CD4-positive, alpha-beta T cell (primary cell): ENCODE data around the gene GSK3A. TPM values are rescaled to one million over a fixed set of nuclear protein-coding genes. Genes with fewer than 3 reads are reported as not detected.
"Not testable (repeated sequence)": the region's sequence is repeated elsewhere in the genome, so short reads cannot be mapped to it uniquely, and the experiment has no call there.

Experiments used
- ATAC-seq: fragments of 200-7000 bp; cut with Tn5 transposase; one replicate; pipeline ENCODE4 v1.10.0; 2022; ENCODE audit warnings: mild to moderate bottlenecking; ENCODE audit not compliant: poor library complexity
- CTCF ChIA-PET: fragments of 350-600 bp; sonication (Branson Sonifier 250); formaldehyde crosslinking; loops from one replicate; lab custom pipeline; 2021; ENCODE audit warnings: antibody characterized with exemption, inconsistent platforms; lab: Charles Lee
- POLR2A ChIA-PET: fragments of 350-600 bp; sonication (Branson Sonifier 250); formaldehyde crosslinking; loops from one replicate; lab custom pipeline; 2021; ENCODE audit warnings: antibody characterized with exemption, inconsistent platforms; lab: Charles Lee
- DNase-seq, 14 experiments: peaks; one replicate each; pipeline ENCODE4 v3.0.0-alpha.2; 2013 to 2020; ENCODE audit warnings: mixed read lengths in 2 of 14
- H3K27ac ChIP-seq, 2 donors: one replicate each; pipeline versions ENCODE4 v1.5.1 to v1.7.0; 2013; ENCODE audit warnings: low read length in 2 of 2, low read depth in 1 of 2, mild to moderate bottlenecking in 1 of 2
- H3K27me3 ChIP-seq, 2 experiments: 1 replicate in 1 of 2; 2 replicates in 1 of 2; pipeline versions ENCODE4 v1.6.1 to v1.7.0; 2013; ENCODE audit warnings: low read length in 2 of 2, control low read depth in 1 of 2, mild to moderate bottlenecking in 1 of 2, moderate library complexity in 1 of 2; ENCODE audit not compliant: insufficient read depth in 2 of 2, control insufficient read depth in 1 of 2
- H3K36me3 ChIP-seq: one replicate; pipeline ENCODE4 v1.6.1; 2013; ENCODE audit warnings: low read length, control low read depth; ENCODE audit not compliant: insufficient read depth
- H3K4me1 ChIP-seq: one replicate; pipeline ENCODE4 v1.6.1; 2013; ENCODE audit warnings: low read length, control low read depth; ENCODE audit not compliant: insufficient read depth
- H3K4me3 ChIP-seq: one replicate; pipeline ENCODE4 v1.5.1; 2013; ENCODE audit warnings: mild to moderate bottlenecking, low read length, moderate library complexity
- H3K9me3 ChIP-seq, 2 experiments: 1 replicate in 1 of 2; 2 replicates in 1 of 2; pipeline versions ENCODE4 v1.6.1 to v1.7.0; 2013; ENCODE audit warnings: low read length in 2 of 2, mild to moderate bottlenecking in 2 of 2, control low read depth in 1 of 2, moderate library complexity in 1 of 2; ENCODE audit not compliant: control insufficient read depth in 1 of 2, insufficient read depth in 1 of 2
- H3K27ac Mint-ChIP-seq: one replicate; pipeline ENCODE4 v1.8.0; 2020; ENCODE audit warnings: mixed read lengths
- H3K27me3 Mint-ChIP-seq: one replicate; pipeline ENCODE4 v1.8.0; 2021; ENCODE audit warnings: mixed read lengths
- H3K36me3 Mint-ChIP-seq: one replicate; pipeline ENCODE4 v1.8.0; 2021; ENCODE audit warnings: low read depth, mixed read lengths
- H3K4me1 Mint-ChIP-seq: one replicate; pipeline ENCODE4 v1.8.0; 2021; ENCODE audit warnings: low read depth, mixed read lengths
- H3K4me3 Mint-ChIP-seq: one replicate; pipeline ENCODE4 v1.8.0; 2020; ENCODE audit warnings: mild to moderate bottlenecking, mixed read lengths
- H3K9me3 Mint-ChIP-seq: one replicate; pipeline ENCODE4 v1.8.0; 2020; ENCODE audit warnings: mixed read lengths
- CTCF ChIP-seq: fragments of 200-600 bp; IDR thresholded peaks from one replicate; pipeline ENCODE4 v1.8.0; 2022; ENCODE audit warnings: antibody characterized with exemption, mild to moderate bottlenecking
- intact Hi-C, 2 experiments: fragments of 100-400 bp; cut with DNase I in 1 of 2; cut with micrococcal nuclease in 1 of 2; formaldehyde crosslinking; loops; one replicate each; pipeline versions ENCODE4 v1.15.1 to v1.9.0; 2023 to 2025; cut with DNase I, micrococcal nuclease
- total RNA-seq, 174 experiments: library from RNA in 2 of 174; stranded (reverse) in 2 of 174; gene quantifications; one replicate each; pipeline ENCODE4 v1.2.3 and lab custom pipeline; 2021 to 2026

Gene GSK3A
- total RNA-seq, 2 experiments from 2014 or later = 13.6 to 13.9 TPM

- Mint-ChIP-seq H3K4me3 (peak within 1 kb of the TSS; percentile 92), H3K27ac (no peak within 1 kb of the TSS), H3K9me3 (no peaks in the 10 kb centered on the region), H3K27me3 (no peaks in the 10 kb centered on the region), H3K36me3 (peaks cover 20% of the 10 kb centered on the region), H3K4me1 (peaks cover 22% of the 10 kb centered on the region)
- peak within 1 kb of the TSS; percentile 98 to 99 for H3K27ac ChIP-seq
- intact Hi-C loops = loop anchor here (1.0 kb wide), 5 partner anchors 14 to 26 kb away; partner anchors contain the start of gene ERF (in 1 of the 2)
- CTCF ChIA-PET = interaction anchor here (3.2 kb wide), 1 partner anchor 11 kb away, joined by 27 read pairs; no protein-coding TSS in a partner anchor
- peak within 1 kb of the TSS; percentile 70 for H3K4me3 ChIP-seq
- H3K36me3 ChIP-seq = peaks cover 23% of the 10 kb centered on the region
- H3K27me3 ChIP-seq = no peaks in the 10 kb centered on the region
- H3K4me1 ChIP-seq = peaks cover 37% of the 10 kb centered on the region
- no peak for TF ChIP-seq CTCF
- H3K9me3 ChIP-seq = no peaks in the 10 kb centered on the region
- DNase-seq (peak; percentile 98 to 100 (median 99)), ATAC-seq (peak; percentile 74)
- POLR2A ChIA-PET = interaction anchor here (1.7 to 4.4 kb wide), 6 partner anchors 11 to 136 kb away, joined by 6 to 59 read pairs (median 24); partner anchors contain the start of genes ERF and GSK3A
These were observed 26.5 kb upstream of the GSK3A start, which contains the start of gene CIC for GRCh38 chr19:42268704-42269477. Gene CIC (plus strand): TSS chr19:42269252. CDS start chr19:42271784, 2,532 bp downstream.

GRCh38 chr19:42268142-42268703 lies 25.8 kb upstream of the GSK3A start:
- peaks cover 22% of the 10 kb centered on the region for H3K4me1 Mint-ChIP-seq
- H3K36me3 Mint-ChIP-seq = peaks cover 15% of the 10 kb centered on the region
- Histone ChIP-seq H3K27me3 (no peaks in the 10 kb centered on the region), H3K4me1 (peaks cover 36% of the 10 kb centered on the region), H3K4me3 (peak overlapping the region; percentile 70), H3K36me3 (peaks cover 17% of the 10 kb centered on the region), H3K27ac (peak overlapping the region; percentile 98 to 99), H3K9me3 (no peaks in the 10 kb centered on the region)
- H3K27ac Mint-ChIP-seq = no peak overlapping the region
- peak in 13 of 14 experiments; percentile 94 to 100 (median 98) for DNase-seq
- ChIA-PET POLR2A (interaction anchor here (0.8 to 4.4 kb wide), 6 partner anchors 11 to 25 kb away, joined by 3 to 59 read pairs (median 6); partner anchors contain the start of genes ERF and GSK3A), CTCF (interaction anchor here (1.8 kb wide), 1 partner anchor 12 kb away, joined by 5 read pairs; no protein-coding TSS in a partner anchor)
- no peaks in the 10 kb centered on the region for H3K9me3 Mint-ChIP-seq
- ATAC-seq = peak; percentile 58
- TF ChIP-seq CTCF = no peak
- H3K4me3 Mint-ChIP-seq = no peak overlapping the region
- intact Hi-C loops = loop anchor here (1.0 kb wide), 5 partner anchors 13 to 25 kb away; partner anchors contain the start of gene ERF (in 1 of the 2)
- no peaks in the 10 kb centered on the region for H3K27me3 Mint-ChIP-seq

- CTCF ChIA-PET = interaction anchor here (1.8 kb wide), 1 partner anchor 12 kb away, joined by 5 read pairs; no protein-coding TSS in a partner anchor
- POLR2A ChIA-PET = interaction anchor here (0.6 to 4.4 kb wide), 7 partner anchors 11 to 1261 kb away, joined by 3 to 59 read pairs (median 5); partner anchors contain the start of genes ERF and GSK3A
- no peak overlapping the region for H3K4me3 Mint-ChIP-seq
- Histone ChIP-seq H3K27me3 (no peaks in the 10 kb centered on the region), H3K36me3 (peaks cover 11% of the 10 kb centered on the region), H3K27ac (peak overlapping the region; percentile 98 to 99), H3K4me3 (peak overlapping the region; percentile 70), H3K4me1 (peaks cover 36% of the 10 kb centered on the region), H3K9me3 (no peaks in the 10 kb centered on the region)
- no peak for TF ChIP-seq CTCF
- peaks cover 22% of the 10 kb centered on the region for H3K4me1 Mint-ChIP-seq
- H3K27me3 Mint-ChIP-seq = no peaks in the 10 kb centered on the region
- H3K9me3 Mint-ChIP-seq = no peaks in the 10 kb centered on the region
- no peak for DNase-seq
- intact Hi-C loops = loop anchor here (1.0 kb wide), 5 partner anchors 12 to 24 kb away; partner anchors contain the start of gene ERF (in 1 of the 2)
- peaks cover 15% of the 10 kb centered on the region for H3K36me3 Mint-ChIP-seq
- no peak for ATAC-seq
- no peak overlapping the region for H3K27ac Mint-ChIP-seq
These were observed 25.3 kb upstream of the GSK3A start for GRCh38 chr19:42267644-42268141.

- not testable (repeated sequence) for H3K4me3 Mint-ChIP-seq, H3K27ac Mint-ChIP-seq
These were observed 24.7 kb upstream of the GSK3A start for GRCh38 chr19:42266928-42267603.

More at GRCh38 chr19:42266928-42267603, 24.7 kb upstream of the GSK3A start:
- ChIA-PET POLR2A (interaction anchor here (0.6 to 4.4 kb wide), 6 partner anchors 11 to 1261 kb away, joined by 3 to 59 read pairs (median 6); partner anchors contain the start of genes ERF and GSK3A), CTCF (interaction anchor here (1.8 kb wide), 1 partner anchor 13 kb away, joined by 5 read pairs; no protein-coding TSS in a partner anchor)
- H3K9me3 ChIP-seq, H3K36me3 ChIP-seq, H3K27me3 Mint-ChIP-seq, H3K9me3 Mint-ChIP-seq, intact Hi-C loops, H3K27ac ChIP-seq, H3K4me3 ChIP-seq, H3K27me3 ChIP-seq, ATAC-seq: not testable (repeated sequence)
- peaks cover 33% of the 10 kb centered on the region for H3K4me1 ChIP-seq
- Mint-ChIP-seq H3K4me1 (peaks cover 22% of the 10 kb centered on the region), H3K36me3 (peaks cover 15% of the 10 kb centered on the region)
- DNase-seq = peak in 2 of 14 experiments; percentile 2 to 24
